Activated CD4-positive, alpha-beta T cell treated with anti-CD3 and anti-CD28 coated beads for 4 hours (primary cell): Measurements from ENCODE around the gene FRMD4B.

ENCODE experiments used
- DNase-seq, 2 donors: peaks; one replicate each; pipeline ENCODE4 v3.0.0-alpha.2; 2020

The FRMD4B gene

DNA sequence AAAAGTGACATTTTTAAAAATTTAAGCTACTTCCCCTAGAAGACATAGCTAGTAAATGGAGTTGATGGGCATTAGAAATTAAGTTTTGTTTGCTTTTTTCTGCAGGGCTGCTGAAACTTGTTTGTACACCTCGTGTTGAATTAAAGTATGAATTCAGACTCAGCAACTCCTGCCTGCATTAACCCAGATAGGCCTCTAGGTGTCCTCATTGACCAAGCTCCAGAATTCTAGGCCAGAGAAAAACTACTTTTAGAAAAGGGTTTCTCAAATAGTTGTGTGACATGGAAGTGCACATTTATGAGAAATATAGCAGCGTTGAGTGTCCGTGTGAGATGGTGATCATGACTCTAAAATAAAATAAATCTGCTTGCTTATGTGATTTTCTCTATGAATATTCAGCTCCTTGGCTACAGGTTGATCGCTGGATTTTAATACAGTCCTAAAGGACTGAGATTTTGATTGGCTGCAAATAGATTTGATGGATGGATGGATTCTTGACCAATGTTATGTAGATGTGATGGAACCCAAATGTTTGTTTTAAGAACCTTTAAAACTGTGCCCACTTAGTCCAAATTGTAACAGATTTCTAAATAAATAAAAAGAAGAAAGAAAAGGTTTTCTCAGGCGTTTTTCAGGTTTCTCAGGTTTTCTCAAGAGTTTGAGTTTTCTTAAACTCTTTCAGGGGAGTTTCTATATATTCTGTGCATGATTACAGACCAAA lies 224.1 kb downstream of the FRMD4B start:
- DNase-seq: peak; percentile 29 to 42

DNA sequence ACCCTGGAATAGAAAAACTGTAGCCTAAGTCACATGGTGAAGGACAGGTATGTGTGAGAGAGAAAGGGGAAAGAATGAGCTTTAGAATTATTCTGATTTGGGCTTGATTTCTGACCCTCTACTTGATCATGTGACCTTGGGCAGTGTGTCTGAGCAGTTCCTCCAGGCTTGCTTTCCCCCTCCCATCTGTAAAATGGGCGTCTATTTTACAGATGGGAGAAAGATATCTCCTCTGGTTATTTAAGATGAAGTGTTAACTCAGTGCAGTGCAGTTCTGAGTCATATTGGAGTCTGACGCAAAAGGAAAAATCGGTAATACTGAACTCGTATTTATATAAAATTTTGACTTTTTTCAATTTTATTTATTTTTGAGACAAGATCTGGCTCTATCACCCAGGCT lies 225.4 kb downstream of the FRMD4B start:
- no peak for DNase-seq

DNA sequence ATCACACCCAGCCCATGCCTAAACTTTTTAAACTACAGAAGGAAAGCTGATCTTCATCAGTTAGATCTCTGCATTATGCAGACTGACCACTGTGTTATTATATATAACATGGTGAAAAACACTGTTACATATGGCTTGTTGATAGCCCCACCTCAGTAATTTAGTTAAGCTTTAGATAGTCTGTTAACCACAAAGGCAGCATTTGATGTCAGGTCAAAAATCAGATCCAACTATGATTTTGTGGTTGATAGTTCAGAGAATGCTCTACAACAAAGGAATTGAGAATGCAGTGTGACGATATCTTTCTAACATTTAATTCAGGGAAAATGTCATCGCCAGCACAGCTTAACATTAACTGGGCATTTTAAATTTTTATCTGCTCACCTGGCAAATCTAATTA lies 225.8 kb downstream of the FRMD4B start:
- no peak for DNase-seq

DNA sequence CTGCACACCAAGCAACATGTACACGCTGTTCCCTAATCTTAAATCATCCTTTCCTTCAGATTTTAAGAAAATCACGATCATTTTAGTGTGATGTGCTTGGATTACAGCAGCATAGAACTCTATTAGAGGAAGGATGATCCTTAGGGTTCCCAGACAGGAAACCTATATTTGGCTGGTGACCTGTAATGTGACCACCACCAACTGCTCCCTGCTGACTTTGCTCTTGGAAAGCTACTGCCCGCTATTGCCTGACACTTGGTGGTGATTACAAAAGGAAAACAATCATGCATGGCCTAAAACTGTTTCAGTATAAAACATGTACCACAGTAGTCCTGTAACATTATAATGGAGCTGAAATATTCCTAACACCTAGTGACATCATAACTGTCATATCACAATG lies 236.3 kb downstream of the FRMD4B start:
- DNase-seq: no peak

DNA sequence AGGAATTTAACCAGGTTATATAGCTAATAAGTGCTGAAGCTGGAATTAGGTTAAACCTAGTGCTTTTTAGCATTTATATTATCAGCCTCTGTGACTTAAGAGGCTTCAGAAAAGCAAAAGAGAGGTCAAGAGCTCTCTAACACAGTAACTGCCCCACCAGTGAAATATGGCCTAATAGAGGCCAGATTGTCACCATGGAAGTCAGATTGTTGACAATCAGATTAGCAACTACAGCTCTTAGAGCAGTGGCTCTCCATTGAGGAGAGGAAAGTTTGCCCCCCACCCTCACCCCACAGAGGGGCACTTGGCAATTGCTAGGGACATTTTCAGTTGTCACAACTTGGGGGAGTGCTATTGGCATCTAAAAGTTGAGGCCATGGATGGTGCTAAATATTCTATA lies 240.2 kb downstream of the FRMD4B start:
- no peak for DNase-seq

DNA sequence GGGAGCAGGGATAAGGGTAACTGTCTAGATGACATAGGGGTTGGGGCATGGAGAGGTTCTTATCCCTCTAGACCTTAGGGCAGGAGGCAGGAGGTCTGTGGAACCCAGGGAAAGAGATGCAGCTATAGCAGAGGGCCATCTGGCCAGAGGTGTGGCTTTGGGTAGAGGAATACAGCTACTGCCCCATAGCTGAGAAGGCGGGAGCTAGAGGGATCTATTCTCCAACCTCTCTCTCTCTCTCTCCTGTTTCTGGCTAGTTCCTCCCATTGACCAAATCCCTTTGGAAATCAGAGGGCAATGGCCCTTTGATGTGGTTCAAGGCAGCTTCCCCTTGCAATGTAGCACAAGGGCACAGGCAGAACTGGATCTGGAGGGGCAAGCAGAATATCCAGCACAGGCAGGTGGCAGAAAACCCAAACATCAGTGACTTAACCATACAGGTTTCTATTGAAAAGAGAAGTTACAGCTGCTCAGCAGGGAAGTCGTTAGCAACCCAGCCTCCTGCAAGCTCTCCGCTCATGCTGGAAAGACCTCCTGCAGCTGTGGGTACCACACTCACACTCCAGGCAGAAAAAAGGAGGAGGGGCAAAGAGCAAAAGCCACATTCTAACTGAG lies 241.2 kb downstream of the FRMD4B start:
- DNase-seq: no peak

DNA sequence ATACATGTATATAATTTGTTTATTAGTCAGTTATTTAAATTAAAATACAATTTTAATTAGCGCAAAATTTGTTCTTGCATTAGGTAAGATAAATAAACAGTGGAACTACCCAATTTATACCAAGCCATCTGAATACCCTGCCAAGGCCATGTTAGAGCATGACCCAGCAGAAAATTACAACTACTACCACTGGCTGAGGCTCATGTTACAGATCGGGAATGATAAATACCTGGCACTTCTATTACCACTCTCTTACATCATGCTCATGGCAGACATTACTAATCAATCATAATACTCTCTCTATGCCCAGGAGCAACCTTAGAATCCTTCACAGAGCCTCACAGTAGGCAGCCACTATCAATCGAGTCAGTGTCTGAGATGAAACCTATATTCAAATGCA lies 242.3 kb downstream of the FRMD4B start:
- DNase-seq: no peak

DNA sequence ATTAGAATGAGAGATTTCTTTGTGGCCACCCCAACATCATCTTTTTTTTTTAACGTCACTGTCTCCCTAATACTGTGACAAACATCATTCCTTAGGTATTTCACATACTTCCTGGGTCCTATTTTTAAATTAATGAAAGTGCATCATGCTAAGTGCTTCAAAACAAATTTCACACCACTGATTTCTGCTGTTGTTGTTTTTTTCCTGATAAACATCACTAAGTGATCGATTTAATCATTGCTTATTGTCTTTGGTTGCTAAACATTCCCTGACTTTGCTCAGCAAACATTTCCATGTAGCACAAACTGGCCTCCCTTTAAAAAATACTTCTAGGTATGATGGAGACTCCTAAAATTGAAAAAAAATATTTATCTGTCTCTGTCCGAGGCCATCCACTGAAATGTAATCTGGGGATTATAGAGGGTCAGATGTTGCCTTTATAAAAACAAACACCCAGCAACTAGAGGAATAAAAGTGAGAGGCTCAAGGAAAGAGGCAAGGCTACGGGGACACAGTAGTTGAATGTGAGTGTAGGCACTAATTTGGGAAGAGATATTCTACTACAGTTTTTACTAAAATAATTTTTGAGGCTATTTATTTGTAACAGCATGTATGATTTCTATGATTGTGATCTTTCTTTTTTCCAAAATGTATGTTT lies 243.0 kb downstream of the FRMD4B start:
- no peak for DNase-seq

DNA sequence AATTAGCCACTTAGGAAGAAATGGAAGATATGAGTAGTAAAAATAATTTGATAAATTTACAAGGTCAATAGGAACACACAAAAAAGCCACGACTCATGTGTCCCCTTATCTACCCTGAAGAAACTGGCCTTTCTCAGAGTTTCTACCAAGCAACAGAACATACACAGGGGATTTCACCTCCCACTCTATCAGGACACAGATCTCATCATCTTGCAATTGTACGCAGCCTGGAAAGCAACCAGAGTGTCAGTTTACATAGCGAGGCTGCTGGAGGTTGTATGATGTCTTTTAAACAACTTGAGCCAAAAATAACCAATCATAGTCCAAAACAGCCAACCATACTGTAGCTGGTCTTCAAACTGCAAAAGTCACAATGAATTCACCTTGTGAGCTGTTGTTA lies 243.8 kb downstream of the FRMD4B start:
- no peak for DNase-seq

DNA sequence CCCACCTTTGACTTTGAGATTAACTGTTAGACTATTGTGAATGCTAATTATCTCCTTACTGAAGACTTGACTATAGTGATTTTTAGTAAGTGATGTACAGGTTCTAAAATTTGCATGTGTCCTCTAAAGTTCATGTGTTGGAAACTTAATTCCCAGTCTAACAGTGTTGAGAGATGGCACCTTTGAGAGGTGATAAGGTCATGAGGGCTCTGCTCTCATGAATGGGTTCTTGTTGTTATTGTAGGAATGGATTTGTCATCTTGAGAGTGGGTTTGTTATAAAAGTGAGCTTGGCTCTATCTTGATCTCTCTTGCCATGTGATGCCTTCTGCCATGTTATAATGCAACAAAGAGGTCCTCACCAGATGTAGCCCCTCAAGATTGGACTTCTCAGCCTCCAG lies 244.6 kb downstream of the FRMD4B start:
- no peak for DNase-seq

DNA sequence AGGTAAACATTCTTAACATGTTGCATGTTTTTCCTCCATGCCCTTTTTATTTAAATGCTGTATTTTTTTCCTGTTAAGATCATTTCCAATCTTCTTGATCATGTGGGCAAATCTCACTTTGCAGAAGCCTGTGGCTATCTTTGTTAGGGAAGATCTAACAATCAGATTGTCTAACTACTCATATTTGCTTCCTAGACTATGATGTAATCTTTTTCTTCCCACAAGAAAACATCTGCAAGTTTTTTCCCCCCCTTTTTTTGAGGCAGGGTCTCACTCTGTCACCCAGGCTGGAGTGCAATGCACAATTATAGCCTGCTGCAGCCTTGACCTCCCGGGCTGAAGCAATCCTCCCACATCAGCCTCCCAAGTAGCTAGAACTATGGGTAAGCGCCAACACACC lies 248.5 kb downstream of the FRMD4B start:
- no peak for DNase-seq

DNA sequence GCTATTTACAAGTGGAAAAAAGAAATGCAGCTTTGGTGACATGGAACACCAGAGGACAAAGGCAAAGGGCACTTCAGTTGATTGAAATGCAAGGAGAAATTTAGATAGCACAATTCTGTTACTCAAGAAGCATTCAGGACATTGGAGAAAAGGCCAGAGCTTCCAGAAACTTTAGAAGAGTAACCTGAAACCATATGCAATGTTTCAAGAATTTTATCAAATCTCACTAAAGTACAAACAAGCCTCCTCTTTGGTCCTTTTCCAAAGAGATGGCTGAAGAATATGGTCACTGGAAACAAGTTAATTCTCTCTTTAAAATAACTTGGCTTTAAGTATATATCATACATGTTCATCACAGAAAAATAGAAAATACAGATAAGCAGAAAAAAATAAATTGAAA lies 248.9 kb downstream of the FRMD4B start:
- DNase-seq: no peak

DNA sequence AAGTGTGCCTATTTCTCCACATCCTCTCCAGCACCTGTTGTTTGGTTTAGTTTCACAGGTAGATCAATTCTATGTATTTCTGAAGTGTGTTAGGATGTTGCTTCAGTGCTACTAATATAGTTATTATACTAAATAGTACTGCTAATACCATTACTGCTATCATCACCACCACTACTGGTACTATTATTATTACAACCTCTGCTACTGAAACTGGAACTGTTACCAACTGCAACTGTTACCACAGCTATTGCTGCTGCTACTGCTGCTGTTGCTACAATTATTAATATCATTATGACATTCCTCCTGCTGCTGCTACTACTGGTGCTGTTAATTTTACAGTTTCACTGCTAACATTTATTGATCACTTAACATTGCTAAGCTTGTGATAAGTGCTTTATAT lies 255.2 kb downstream of the FRMD4B start:
- no peak for DNase-seq

DNA sequence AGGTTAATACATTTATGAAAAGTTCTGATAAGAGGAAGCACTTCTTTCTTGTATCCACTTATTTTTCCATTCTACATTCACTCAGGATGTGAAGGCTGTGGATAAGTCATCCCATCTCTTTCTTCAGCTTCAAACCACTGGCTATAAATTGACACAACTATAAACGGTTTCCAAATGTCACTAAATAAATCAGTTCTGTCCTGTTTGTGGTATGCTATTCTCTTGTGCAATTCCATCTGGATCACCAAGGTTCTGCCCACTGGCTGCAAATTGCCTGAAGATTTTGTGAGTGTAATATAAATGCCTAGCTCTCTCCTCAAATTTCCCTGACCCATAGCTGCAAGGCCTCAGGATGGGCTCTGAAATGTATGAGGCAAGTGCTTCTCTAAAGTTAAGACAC lies 256.4 kb downstream of the FRMD4B start:
- DNase-seq: no peak

DNA sequence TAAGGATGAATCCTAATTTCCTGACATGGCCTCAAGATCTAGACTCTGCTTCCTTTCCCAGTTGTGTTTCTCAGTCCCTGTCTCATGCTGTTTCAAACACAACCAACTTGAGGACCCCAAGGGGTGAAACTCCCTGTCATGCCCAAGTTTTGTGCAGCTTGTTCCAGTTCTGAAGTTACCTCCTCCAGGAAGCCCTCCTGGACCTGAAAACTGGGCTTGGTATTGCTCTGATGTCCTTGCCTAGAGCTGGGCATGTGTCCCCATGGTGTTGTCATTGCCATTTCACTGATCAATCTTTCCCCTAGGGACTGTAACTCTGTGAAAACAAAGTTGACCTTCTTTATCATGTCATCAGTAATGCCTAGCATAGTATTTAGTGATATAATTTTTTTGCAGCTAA lies 257.4 kb downstream of the FRMD4B start:
- DNase-seq: no peak

DNA sequence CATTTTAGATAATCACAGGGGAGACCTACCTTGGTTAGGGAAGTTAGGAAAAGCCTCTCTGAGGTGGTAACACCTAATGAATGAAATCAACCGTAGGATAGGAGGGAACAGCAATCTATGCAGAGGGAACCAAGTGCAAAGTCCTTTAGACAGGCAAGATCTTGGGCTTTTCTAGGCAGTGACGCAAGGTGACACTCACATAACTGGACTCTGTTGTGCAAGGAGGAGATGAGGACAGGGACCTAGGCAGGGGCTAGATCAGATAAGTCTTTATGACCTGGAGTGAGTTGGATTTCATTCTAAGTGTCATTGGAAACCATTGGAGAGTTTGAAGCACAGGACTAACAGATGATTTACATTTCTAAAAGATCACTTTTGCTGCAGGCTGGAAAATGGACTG lies 258.9 kb downstream of the FRMD4B start:
- DNase-seq: no peak

DNA sequence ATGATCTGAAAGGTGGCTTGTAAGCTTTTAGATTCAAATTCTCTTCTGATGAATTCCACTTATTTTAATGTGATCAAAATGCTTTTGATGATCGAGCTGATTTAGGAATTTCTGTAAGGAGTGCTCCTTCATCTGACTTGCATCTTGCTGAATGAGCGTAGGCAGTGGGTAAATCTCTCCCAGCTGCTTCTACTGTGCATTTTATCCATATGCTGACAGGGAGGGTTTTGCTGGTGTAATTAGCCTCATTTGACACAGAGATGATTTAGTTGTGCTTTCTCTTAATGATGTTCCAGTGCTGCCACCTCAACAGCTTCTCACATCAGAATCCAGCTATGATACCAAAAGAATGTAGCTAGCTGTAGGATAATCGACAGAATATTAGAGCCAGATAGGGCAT lies 259.7 kb downstream of the FRMD4B start:
- DNase-seq: no peak

DNA sequence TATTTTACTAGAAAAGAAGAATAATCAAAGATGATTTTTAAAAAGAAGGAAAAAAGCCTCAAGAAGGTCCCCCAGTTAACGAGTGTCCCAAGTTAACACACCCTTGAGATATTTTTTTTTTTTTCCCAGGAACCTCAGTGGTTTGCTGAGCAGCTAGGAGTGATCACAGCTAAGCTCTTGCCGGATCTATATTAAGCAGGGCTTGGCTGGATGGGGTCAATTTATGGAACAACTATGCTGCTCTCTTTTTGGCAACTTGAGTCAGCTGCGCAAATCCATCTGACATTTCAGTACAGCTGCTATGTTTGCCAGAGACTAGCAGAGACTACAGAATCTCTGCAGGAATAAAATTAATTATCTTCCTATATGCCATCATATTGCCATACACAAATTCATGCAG lies 263.5 kb downstream of the FRMD4B start, which contains the start of gene LMOD3:
LMOD3 (minus strand) TSS at position 193 of the 400 bp plus-strand sequence. CDS start 209 bp downstream, outside the sequence.
- no peak for DNase-seq

DNA sequence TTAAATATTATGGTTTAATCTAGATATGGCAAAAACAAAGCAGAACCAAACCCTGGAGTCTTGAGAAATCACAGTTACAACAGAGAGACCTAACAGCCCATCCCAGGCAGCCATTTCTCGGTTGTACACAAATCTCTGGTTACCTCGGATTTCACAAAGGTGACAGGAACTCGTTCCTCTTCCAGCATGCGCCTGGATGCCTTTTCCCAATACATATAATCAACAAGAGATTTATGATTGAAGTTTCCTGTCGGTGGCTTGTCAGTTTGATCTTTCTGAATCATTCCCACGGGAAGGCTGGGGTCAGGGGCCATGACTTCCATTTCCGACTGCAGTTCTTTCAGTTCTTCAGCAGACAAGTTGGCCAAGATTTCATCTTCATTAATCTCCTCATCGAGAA lies 263.9 kb downstream of the FRMD4B start:
- DNase-seq: no peak

DNA sequence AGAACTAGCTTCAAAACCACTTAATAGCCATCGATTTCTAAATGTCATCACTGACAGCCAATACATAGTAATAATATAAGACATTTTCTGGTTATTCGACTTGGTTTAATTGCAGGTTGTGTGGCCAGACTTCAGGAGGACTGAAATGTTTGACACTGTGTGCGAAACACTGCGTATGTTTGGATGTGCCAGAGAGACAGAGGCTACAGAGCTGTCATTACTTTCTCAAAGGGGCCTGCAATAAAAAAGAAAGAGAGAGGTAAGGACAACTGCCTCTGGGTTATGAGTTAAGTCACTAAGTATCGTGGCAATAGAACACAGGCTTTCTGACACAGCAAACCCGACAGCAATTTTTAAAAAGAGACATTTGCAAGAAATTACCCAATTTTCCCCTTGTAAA lies 264.4 kb downstream of the FRMD4B start:
- DNase-seq: no peak

DNA sequence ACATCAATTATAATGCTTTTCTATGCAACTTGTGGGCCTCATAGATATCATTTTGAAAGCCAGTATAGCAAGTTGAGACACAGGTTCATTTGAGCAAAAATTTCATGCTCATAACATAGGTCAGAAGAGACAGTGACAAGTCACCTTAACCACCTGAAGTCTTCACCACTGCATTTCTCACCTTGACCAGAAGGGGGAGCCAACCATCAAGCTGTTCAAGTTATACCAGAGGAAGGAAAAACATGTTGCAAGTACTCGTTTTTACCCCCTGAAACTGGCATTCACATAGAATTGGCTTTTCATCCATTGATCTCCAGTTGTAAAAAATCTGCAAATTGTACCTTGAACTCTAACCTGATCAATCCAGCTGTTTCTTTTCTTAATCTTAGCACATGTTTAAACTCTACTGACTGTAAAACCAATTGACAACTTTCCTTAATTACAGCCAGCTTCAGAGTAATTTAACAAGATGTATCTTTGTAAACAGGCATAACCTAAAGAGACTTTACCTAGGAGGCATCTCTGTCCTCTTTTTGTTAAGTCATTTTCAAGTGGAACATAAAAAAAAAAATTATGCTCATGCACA lies 264.9 kb downstream of the FRMD4B start:
- DNase-seq: peak; percentile 68 to 87
